GM23338 (cell line): ENCODE measurements around the gene KCTD1. TPM values are rescaled to one million over a fixed set of nuclear protein-coding genes. Genes with fewer than 3 reads are reported as not detected.

Experiments
- ATAC-seq: fragments of 200-7000 bp; cut with Tn5 transposase; 3 replicates; pipeline ENCODE4 v1.9.1; 2020
- DNase-seq: peaks from one replicate; pipeline ENCODE4 v3.0.0-alpha.2; 2015; ENCODE audit warnings: low spot score
- H2AFZ ChIP-seq: fragments of 200-600 bp; sonication (generic); 2 replicates; pipeline ENCODE4 v1.8.0; 2016; ENCODE audit warnings: antibody characterized with exemption, mild to moderate bottlenecking, moderate library complexity
- H3F3A ChIP-seq: fragments of 200-600 bp; sonication (generic); replicated peaks from 2 replicates; pipeline ENCODE4 v1.8.0; 2017; ENCODE audit warnings: antibody characterized with exemption, mixed run types, low read depth
- H3K27ac ChIP-seq: fragments of 200-600 bp; sonication (generic); 2 replicates; pipeline ENCODE4 v1.6.1; 2016; ENCODE audit warnings: low read depth
- H3K27me3 ChIP-seq: fragments of 200-600 bp; sonication (generic); 2 replicates; pipeline ENCODE4 v1.8.0; 2016; ENCODE audit warnings: mild to moderate bottlenecking, mixed run types, moderate library complexity; ENCODE audit not compliant: insufficient read depth
- H3K36me3 ChIP-seq: fragments of 200-600 bp; sonication (generic); 2 replicates; pipeline ENCODE4 v1.8.0; 2016; ENCODE audit warnings: mild to moderate bottlenecking; ENCODE audit not compliant: insufficient read depth
- H3K4me1 ChIP-seq: fragments of 200-600 bp; sonication (generic); 2 replicates; pipeline ENCODE4 v1.8.0; 2016; ENCODE audit warnings: mild to moderate bottlenecking, moderate library complexity; ENCODE audit not compliant: insufficient read depth
- H3K4me2 ChIP-seq: fragments of 200-600 bp; sonication (generic); 2 replicates; pipeline ENCODE4 v1.7.1; 2017; ENCODE audit warnings: mixed run types
- H3K4me3 ChIP-seq: fragments of 200-600 bp; sonication (generic); 2 replicates; pipeline ENCODE4 v1.6.1; 2016; ENCODE audit warnings: mixed run types
- H3K79me2 ChIP-seq: fragments of 200-600 bp; sonication (generic); replicated peaks from 2 replicates; pipeline ENCODE4 v1.8.0; 2017; ENCODE audit warnings: mild to moderate bottlenecking; ENCODE audit not compliant: insufficient read depth
- H3K9me2 ChIP-seq: fragments of 200-600 bp; sonication (generic); 2 replicates; pipeline ENCODE4 v1.8.0; 2017; ENCODE audit not compliant: insufficient read depth
- H4K20me1 ChIP-seq: fragments of 200-600 bp; sonication (generic); replicated peaks from 2 replicates; pipeline ENCODE4 v1.8.0; 2017; ENCODE audit warnings: mild to moderate bottlenecking; ENCODE audit not compliant: insufficient read depth
- H3K27ac Mint-ChIP-seq: 2 replicates; pipeline ENCODE4 v1.8.0; 2020; ENCODE audit warnings: inconsistent platforms, mild to moderate bottlenecking, moderate library complexity, mixed read lengths
- H3K27me3 Mint-ChIP-seq: 3 replicates; pipeline ENCODE4 v1.8.0; 2022; ENCODE audit warnings: low read depth, mild to moderate bottlenecking, moderate library complexity, mixed read lengths, inconsistent platforms; ENCODE audit not compliant: insufficient read depth, poor library complexity
- H3K36me3 Mint-ChIP-seq: 3 replicates; pipeline ENCODE4 v1.8.0; 2021; ENCODE audit warnings: low read depth, mild to moderate bottlenecking, inconsistent platforms, moderate library complexity, mixed read lengths
- H3K4me1 Mint-ChIP-seq: 3 replicates; pipeline ENCODE4 v1.8.0; 2020; ENCODE audit warnings: mild to moderate bottlenecking, inconsistent platforms, mixed read lengths
- H3K4me3 Mint-ChIP-seq: 3 replicates; pipeline ENCODE4 v1.8.0; 2021; ENCODE audit warnings: moderate library complexity, mild to moderate bottlenecking, inconsistent platforms, mixed read lengths
- H3K9me3 Mint-ChIP-seq: 3 replicates; pipeline ENCODE4 v1.8.0; 2020; ENCODE audit warnings: moderate library complexity, mild to moderate bottlenecking, inconsistent platforms, mixed read lengths
- NANOG ChIP-seq: IDR thresholded peaks from 2 replicates; pipeline ENCODE4 v1.6.1; 2016; ENCODE audit warnings: antibody characterized with exemption, borderline replicate concordance
- POLR2AphosphoS5 ChIP-seq: IDR thresholded peaks from 2 replicates; pipeline ENCODE4 v1.6.1; 2016; ENCODE audit warnings: antibody characterized with exemption, low read depth
- STAT1 ChIP-seq: IDR thresholded peaks from one replicate; pipeline ENCODE4 v1.6.1; 2016; ENCODE audit warnings: antibody characterized with exemption; ENCODE audit not compliant: unreplicated experiment
- ZNF114 ChIP-seq: fragments of 250-450 bp; sonication (Bioruptor Pico); IDR thresholded peaks from 2 replicates; pipeline ENCODE4 v1.5.0; 2020; ENCODE audit warnings: mild to moderate bottlenecking, moderate library complexity
- ZNF331 ChIP-seq: fragments of 250-450 bp; sonication (Bioruptor Pico); IDR thresholded peaks from 2 replicates; pipeline ENCODE4 v1.5.0; 2020; ENCODE audit warnings: low read depth, mild to moderate bottlenecking, moderate library complexity
- ZNF462 ChIP-seq: fragments of 250-450 bp; sonication (Bioruptor Pico); IDR thresholded peaks from 2 replicates; pipeline ENCODE4 v1.5.0; 2020; ENCODE audit warnings: mild to moderate bottlenecking, moderate library complexity
- polyA plus RNA-seq: library from polyadenylated mRNA; unstranded; fragments of >200 nt; fragmentation: Nextera tagmentation; extraction: Ambion mirVana; gene quantifications from 2 replicates; pipeline ENCODE4 v1.2.1, GENCODE V29; 2016
- total RNA-seq: library from RNA; depleted of rRNA; stranded (reverse); fragments of >200 nt; shearing (Covaris generic); gene quantifications from 2 replicates; pipeline ENCODE4 v1.2.3, GENCODE V29; 2014

Gene KCTD1
- total and polyA plus RNA-seq, 2 experiments from 2014 or later, result 7.1 to 20.5 TPM

- no peak for TF ChIP-seq ZNF462 (CRISPR knock-in tag)
- TF ChIP-seq ZNF114, result no peak
- no peak for TF ChIP-seq NANOG
- TF ChIP-seq POLR2AphosphoS5, result no peak
- no peak for TF ChIP-seq ZNF331
- TF ChIP-seq STAT1, result no peak
Measured at GRCh38 chr18:26465431-26465830, 82.9 kb downstream of the KCTD1 start (continued).

- Histone ChIP-seq H3K9me2 (no peaks in the 10 kb centered on the region), H4K20me1 (no peaks in the 10 kb centered on the region), H2AFZ (no peak overlapping the region), H3K27me3 (no peaks in the 10 kb centered on the region), H3F3A (no peaks in the 10 kb centered on the region), H3K4me2 (no peak overlapping the region), H3K79me2 (no peaks in the 10 kb centered on the region), H3K4me3 (no peak overlapping the region), H3K36me3 (no peaks in the 10 kb centered on the region), H3K4me1 (no peaks in the 10 kb centered on the region), H3K27ac (no peak overlapping the region)
- no peak for ATAC-seq
- no peak for TF ChIP-seq NANOG
- Mint-ChIP-seq H3K27ac (no peak overlapping the region), H3K36me3 (no peaks in the 10 kb centered on the region), H3K27me3 (peaks cover 4% of the 10 kb centered on the region), H3K9me3 (no peaks in the 10 kb centered on the region; the same call in 2 of the 3 replicates), H3K4me1 (peaks cover 5% of the 10 kb centered on the region; the same call in 2 of the 3 replicates), H3K4me3 (no peak overlapping the region)
- DNase-seq, result no peak
Measured at GRCh38 chr18:26464128-26465011, 84.0 kb downstream of the KCTD1 start.
